HG03575 (cell line): ENCODE measurements around the gene CDK13.
"Not testable (repeated sequence)": the region's sequence is repeated elsewhere in the genome, so short reads cannot be mapped to it uniquely, and the experiment has no call there.

ENCODE experiments used
- ATAC-seq: cut with Tn5 transposase; IDR thresholded peaks from one replicate; pipeline ENCODE4 v1.9.1; 2021; ENCODE audit not compliant: unreplicated experiment, insufficient number of reproducible peaks, low FRiP score; ENCODE audit errors: extremely low read depth

The CDK13 gene

DNA sequence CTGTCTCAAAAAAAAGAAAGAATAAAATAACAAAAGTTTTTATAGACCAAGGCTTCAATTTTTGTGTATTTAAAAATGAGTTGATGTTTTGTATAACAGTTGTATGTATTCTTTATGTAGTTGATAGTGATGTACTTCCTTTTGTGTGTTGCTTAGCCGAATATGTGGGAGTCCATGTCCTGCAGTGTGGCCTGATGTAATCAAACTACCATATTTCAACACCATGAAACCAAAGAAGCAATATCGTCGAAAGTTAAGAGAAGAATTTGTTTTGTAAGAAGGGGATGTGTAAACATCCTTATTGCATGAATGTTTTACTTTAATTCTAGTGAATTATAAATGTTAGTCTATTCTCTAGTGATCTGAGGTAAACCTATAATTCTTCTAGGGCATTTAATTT is 127.8 kb downstream of the CDK13 start:
- no peak for ATAC-seq

DNA sequence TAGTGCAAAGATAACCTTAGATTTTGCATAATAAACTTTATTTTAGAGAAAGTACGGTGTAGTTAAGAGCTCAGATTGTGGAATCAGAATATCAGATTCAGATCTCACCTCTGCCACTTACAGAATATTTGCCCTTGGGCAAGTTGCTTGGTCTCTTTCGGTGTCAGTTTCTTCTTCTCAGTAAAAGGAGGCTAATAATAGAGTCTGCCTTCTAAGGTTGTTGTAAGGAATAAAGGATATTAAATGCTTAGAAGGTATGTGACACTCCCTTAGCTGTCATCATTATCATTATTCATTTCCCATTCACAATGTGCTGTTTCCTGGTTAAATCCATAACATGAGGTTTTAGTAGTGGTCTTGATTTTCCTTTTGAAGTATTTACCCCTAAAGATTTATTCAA is 142.1 kb downstream of the CDK13 start:
- no peak for ATAC-seq

DNA sequence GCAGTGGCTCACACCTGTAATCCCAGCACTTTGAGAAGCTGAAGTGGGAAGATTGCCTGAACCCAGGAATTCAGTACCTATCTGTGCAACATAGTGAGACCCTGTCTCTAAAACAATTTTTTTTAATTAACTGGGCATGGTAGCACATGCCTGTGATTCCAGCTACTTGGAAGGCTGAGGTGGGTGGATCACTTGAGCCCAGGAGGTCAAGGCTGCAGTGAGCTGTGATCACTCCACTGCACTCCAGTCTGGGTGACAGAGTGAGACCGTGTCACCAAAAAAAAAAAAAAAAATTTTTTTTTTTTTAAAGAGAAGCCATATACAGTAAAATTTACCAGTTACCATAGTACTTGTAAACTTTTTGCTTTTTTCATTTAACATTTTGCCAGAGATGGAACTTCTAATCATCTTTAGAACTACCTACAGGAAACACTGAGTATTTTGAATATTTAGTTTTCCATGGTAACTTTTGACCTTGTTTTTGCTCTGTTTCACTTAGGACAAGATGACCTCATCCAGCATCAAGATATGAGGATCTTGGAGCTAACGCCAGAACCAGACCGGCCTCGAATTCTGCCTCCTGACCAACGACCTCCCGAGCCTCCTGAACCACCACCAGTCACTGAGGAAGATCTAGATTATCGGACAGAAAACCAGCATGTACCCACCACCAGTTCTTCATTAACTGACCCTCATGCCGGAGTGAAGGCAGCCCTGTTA is 143.7 kb downstream of the CDK13 start:
- ATAC-seq, result no peak

DNA sequence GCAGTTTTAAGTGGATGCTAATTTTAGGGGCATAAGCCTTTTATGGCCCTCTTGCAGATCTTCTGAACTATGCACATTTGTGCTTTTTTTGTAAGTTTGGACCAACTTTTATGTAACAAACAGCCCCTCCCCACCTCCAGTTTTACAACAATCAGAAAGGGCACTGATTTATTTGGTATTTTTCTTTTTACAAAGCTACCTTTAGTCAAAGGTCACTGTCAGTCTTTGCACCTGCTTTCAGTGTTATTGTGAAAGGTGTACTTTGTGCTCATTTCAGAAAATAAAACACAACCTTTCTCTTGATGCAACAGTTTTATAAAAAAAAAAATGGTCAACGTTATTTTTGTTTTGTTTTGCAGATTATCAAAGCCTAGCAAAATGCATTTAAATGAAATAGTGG is 145.2 kb downstream of the CDK13 start:
- ATAC-seq, result no peak

DNA sequence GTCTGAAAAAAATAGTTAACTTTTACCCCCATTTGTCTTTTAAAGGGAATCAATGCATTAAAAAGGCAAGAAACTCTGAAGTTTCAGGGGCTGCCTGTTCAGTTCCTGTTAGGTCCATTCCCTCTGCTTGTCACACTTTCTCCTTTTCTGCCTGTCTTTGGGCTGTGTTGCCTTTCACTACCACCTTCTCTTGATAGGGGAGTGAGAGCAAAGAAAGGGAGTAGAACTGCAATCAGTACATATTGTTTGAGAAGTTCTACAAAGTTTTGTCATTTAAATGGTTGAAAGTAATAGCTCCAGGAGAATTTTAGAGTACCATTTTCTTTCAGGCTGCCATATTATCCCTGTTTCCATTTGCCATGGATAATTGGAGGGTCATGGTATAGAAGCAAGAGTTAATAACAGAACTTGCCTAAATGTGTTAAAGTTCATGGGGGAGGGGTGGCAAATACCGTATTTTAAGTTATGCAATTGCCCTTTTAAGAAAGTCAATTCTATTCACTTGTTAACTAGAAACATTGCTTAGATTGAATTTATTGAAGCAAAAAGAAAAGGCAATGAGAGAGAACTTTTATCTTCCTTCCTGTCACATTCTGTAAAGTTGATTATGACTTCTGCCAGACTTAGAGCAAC is 145.8 kb downstream of the CDK13 start:
- no peak for ATAC-seq

DNA sequence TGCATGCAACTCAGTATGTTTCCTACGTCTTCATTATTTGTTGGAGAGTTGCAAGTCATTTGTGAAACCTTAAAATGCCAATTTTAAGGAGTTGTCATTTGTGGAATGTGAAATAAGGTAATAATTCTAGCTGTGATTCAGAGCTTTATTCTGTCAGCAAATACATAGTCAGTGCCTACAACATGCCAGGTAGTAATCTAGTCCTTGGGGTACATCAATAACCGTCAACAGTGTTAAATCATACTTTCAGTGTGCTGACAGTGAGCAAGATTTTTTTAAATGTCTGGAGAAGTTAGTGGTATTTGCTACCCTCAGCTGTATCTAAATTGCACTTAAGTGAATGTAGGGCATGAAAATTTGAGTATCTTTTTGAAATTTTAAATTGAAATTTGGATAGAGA is 147.7 kb downstream of the CDK13 start:
- ATAC-seq, result no peak

DNA sequence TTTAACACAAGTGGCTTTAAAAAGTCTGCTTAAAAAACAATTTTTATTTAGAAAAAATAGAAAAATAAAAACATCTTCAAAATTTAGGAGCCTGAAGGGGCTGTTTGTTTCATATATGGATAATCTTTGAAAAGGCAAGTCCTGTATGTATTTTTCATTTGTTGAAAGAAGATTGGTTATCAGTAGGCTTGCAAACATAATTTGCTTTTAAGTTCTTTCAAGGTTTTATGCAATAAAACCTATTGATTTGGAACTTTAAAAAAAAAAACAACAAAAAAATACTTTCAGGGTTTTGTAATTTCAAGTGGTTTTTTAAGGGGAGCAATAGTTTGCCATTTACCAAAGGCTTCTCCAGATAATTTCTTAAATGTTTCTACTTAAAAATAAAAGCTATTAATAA is 148.8 kb downstream of the CDK13 start:
- no peak for ATAC-seq

DNA sequence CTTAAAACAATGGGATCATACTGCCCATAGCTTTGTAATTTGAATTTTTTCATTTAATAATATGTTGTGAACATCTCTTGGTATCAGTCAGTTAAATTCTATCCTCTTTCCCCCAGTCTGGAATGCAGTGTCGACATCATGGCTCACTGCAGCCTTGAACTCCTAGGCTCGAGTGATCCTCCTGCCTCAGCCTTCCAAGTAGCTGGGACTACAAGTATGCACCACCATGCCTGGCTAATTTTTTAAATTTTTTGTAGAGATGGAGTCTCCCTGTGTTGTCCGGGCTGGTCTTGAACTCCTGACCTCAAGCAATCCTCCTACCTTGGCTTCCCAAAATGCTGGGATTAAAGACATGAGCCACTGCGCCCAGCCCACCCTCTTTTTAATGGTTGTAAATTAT is 149.8 kb downstream of the CDK13 start:
- no peak for ATAC-seq

DNA sequence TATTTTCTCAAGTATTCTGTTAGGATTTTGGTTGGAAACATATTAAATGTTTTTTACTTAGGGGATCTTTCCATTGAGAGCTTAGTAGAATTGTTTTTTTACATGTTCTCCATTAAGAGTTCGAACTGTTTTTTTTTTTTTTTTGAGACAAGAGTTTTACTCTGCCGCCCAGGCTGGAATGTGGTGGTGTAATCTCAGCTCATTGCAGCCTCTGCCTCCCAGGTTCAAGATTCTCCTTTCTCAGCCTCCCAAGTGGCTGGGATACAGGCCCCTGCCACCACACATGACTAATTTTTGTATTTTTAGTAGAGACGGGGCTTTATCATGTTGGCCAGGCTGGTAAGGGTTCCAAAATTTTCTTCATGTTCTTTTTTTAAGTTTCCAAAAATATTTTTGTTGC is 151.1 kb downstream of the CDK13 start:
- no peak for ATAC-seq

DNA sequence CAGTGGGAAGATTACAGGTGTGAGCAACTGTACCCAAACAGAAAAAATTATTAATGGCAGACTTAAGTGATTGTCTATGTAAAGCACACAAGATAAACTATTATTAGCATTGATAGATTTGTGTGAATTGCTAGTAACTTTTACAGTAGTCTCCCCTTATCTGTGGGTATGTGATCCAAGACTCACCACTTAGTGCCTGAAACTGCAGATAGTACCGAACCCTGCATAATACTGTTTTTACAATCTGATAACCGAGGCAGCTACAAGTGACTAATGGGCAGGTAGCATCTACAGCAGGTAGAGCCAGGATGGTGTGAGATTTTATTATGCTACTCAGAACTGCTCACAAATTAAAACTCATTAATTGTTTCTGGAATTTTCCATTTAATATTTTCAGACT is 152.8 kb downstream of the CDK13 start:
- ATAC-seq, result no peak

DNA sequence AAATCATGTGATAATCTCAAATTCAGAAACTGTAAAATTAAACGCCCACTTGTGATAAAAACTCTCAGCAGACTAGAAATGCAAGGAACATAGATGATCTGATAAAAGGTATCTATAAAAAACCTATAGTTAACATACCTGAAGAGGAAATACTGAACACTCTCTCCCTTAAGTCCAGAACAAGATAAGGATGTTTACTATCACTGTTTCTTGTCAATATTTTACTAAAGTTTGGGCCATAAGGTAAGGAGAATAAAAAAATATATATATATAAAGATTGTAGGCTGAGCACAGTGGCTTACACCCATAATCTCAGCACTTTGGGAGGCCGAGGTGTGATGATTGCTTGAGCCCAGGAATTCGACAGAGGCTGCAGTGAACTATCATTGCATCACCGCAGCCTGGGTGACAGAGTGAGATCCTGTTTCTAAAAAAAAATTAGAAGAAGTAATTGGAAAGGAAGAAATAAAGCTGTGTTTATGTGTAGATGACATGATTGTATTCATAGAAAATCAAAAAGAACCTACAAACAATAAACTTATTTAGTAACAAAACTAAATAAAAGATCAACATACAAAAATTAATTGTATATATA is 155.9 kb downstream of the CDK13 start:
- no peak for ATAC-seq

DNA sequence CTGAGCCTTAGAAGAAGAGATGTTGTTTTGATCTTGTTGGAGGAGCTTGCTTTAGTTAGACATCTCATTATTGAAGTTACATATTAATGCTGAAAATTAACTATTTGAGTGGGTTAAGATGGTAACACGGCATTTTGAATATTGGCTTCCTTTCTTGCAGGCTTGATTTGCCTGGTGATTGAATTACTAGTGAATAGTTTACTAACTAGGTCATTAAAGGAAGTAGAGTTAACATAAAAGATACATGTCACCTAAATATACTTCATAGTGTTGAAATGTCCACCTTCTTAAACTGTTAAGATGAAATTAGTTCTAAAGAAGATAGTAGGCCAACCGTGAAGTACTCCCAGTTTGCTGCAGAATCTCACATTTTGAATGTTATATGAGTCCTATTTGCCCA is 165.9 kb downstream of the CDK13 start:
- ATAC-seq, result no peak

DNA sequence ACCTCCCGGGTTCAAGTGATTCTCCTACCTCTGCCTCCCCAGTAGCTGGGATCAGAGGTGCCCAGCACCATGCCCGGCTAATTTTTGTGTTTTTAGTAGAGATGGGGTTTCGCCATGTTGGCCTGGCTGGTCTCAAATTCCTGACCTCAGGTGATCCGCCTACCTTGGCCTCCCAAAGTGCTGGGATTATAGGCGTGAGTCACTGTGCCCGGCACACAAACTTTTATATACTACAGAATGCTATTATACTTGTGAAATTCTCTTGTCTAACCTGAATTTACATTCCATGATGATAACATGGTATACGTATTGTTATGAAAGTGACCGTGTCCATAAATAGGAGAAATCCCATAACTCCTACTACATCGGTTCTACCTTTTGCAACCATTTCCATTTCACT is 167.1 kb downstream of the CDK13 start:
- ATAC-seq, result not testable (repeated sequence)

DNA sequence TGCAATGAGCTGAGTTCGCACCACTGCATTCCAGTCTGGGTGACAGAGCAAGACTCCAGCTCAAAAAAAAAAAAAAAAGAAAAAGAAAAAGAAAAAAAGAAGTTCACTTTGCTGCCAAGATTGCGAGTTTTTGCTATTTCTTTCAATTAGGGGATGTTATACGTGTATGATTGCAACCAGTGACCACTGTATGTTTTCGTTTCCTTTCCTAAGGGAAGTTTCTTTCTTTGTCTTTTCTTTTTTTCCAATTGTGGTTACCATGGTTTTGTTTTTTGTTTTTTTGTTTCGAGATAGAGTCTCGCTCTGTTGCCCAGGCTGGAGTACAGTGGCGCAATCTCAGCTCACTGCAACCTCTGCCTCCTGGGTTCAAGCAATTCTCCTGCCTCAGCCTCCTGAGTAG is 168.1 kb downstream of the CDK13 start:
- ATAC-seq, result not testable (repeated sequence)

DNA sequence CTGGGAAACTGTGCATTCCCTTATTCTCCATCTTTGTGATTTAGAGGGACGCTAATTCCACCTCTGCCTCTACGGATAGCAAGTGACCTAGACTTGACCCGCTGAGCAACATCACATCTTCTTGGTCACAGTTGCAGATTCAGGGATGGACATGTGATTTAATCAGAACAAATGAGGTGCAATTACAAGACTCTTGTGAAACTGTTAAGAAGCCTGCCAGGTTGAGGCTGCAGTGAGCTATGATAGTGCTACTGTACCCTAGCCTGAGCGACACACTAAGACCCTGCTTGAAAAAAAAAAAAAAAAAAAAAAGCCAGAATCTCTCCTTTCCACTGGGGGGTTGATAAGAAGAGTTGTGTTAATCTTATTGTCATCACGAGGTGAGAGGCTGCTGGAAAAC is 170.0 kb downstream of the CDK13 start:
- no peak for ATAC-seq

DNA sequence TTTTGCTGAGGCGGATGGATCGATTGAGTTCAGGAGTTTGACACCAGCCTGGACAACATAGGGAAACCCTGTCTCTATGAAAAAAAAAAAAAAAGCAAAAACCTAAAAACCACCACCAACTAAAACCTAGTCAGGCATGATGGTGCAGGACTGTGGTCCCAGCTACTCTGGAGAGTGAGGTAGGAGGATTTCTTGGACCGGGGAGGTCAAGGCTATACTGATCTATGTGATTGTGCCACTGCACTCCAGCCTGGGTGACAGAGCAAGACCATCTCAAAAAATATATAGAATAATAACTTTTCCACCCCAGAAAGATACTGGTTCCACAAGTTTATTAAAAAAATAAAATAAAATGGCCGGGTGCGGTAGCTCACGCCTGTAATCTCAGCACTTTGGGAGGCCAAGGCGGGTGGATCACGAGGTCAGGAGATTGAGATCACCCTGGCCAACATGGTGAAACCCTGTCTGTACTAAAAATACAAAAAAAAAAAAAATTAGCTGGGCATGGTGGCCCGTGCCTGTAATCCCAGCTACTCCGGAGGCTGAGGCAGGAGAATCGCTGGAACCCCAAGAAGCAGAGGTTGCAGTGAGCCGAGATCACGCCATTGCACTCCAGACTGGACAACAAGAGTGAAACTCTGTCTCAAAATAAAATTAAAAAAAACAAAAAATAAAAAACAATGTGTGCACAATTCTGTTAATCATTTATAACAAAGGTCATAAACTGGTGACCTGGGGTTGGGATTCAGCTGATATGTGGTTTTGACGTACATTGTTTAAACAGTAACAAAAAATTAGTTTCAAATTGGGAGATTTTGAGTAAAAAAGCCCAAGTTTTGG is 172.3 kb downstream of the CDK13 start:
- not testable (repeated sequence) for ATAC-seq

DNA sequence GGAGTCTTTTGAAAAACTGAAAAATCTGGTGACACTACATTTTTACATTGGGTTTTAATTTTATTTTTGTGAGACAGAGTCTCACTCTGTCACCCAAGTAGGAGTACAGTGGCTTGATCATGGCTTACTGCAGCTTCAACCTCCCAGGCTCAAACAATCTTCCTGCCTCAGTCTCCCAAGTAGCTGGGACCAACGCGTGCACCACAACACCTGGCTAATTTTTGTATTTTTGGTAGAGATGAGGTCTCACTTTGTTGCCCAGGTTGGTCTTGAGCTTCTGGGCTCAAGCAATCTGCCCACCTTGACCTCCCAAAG is 172.8 kb downstream of the CDK13 start:
- no peak for ATAC-seq

DNA sequence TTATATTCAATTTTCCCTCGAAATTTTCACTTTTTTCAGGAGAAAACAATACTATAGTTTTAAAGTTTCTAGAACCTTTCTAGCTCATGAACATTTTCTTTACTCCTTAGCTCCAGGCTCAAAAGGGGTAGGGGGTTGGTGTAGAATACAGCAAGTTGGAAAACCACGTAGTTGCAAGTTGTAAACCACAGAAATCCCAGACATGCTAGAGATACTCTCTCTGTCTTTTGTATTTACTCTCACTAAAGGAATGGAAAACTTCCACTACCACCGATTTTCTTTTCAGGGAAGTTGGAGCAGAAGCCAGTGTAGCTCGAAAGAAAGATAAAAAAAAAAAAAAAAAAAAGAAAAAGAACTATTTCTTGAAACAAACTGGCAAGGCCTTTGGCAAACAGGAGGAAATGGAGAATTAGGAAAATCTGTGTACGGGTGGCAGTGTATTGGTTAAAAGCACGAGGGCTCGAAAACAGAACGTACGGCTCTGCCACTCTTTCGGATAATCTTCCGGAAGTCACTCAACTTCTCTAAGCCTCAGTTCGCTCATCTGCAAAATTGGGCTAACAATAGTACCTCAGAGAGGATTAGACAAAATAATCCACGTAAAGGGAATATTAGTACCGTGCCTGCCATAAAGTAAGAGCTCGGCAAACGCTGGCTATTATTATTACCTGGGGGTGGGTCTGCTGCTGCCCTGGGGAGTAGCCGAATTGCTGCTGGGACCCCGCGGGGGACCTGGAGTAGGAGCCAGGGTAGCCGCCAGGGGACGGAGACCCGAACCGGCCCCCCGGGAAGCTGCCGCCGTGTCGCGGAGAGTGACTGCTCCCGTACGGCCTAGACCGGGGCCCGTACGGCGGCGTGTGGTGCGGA is 183.7 kb downstream of the CDK13 start:
- ATAC-seq, result no peak
